BE2C (cell line): ENCODE results near the gene SH3RF1.

Experiments used
- DNase-seq: peaks from one replicate; pipeline ENCODE4 v3.0.0-alpha.2; 2020
- H3K27me3 ChIP-seq: fragments of 250-450 bp; sonication (Bioruptor Pico); 2 replicates; pipeline ENCODE4 v1.5.1; 2020; ENCODE audit warnings: mild to moderate bottlenecking
- H3K36me3 ChIP-seq: fragments of 250-450 bp; sonication (Bioruptor Pico); 2 replicates; pipeline ENCODE4 v1.5.1; 2020; ENCODE audit warnings: mild to moderate bottlenecking
- H3K4me1 ChIP-seq: fragments of 250-450 bp; sonication (Bioruptor Pico); 2 replicates; pipeline ENCODE4 v1.5.1; 2020
- H3K4me3 ChIP-seq: 2 replicates; pipeline ENCODE4 v1.5.1; 2011; ENCODE audit warnings: low read depth, low read length
- H3K9me3 ChIP-seq: fragments of 250-450 bp; sonication (Bioruptor Pico); 2 replicates; pipeline ENCODE4 v1.5.1; 2020
- CTCF ChIP-seq: IDR thresholded peaks from 2 replicates; pipeline ENCODE4 v1.5.1; 2012; ENCODE audit warnings: mild to moderate bottlenecking, low read depth, low read length

The SH3RF1 gene

GRCh38 chr4:169090484-169091215 is 180.1 kb downstream of the SH3RF1 start:
- DNase-seq: no peak
- peaks cover 9% of the 10 kb centered on the region for H3K4me1 ChIP-seq
- no peak for TF ChIP-seq CTCF
- H3K36me3 ChIP-seq: peaks cover 12% of the 10 kb centered on the region
- H3K27me3 ChIP-seq: no peaks in the 10 kb centered on the region
- H3K9me3 ChIP-seq: peaks cover 8% of the 10 kb centered on the region
- no peak overlapping the region for H3K4me3 ChIP-seq

GRCh38 chr4:169089004-169089403 is 181.8 kb downstream of the SH3RF1 start:
- H3K4me3 ChIP-seq: peak overlapping the region; percentile 21; the same call in 1 of the 2 replicates
- peak; percentile 94 for DNase-seq
- H3K4me1 ChIP-seq: peaks cover 21% of the 10 kb centered on the region
- TF ChIP-seq CTCF: peak; percentile 66
- peaks cover 8% of the 10 kb centered on the region for H3K9me3 ChIP-seq
- H3K27me3 ChIP-seq: no peaks in the 10 kb centered on the region
- H3K36me3 ChIP-seq: peaks cover 6% of the 10 kb centered on the region; the same call in 1 of the 2 replicates

GRCh38 chr4:169084954-169085353 is 185.8 kb downstream of the SH3RF1 start:
- no peak for TF ChIP-seq CTCF
- DNase-seq: peak; percentile 19
- H3K36me3 ChIP-seq: 0 out of 2 replicates have a peak, but pooled peaks cover 6% of the 10 kb centered on the region

GRCh38 chr4:169080981-169081380 is 189.8 kb downstream of the SH3RF1 start:
- H3K36me3 ChIP-seq: no peaks in the 10 kb centered on the region
- no peaks in the 10 kb centered on the region for H3K9me3 ChIP-seq
- peaks cover 29% of the 10 kb centered on the region for H3K4me1 ChIP-seq
- no peak for DNase-seq
- no peak overlapping the region for H3K4me3 ChIP-seq
- TF ChIP-seq CTCF: no peak
- H3K27me3 ChIP-seq: no peaks in the 10 kb centered on the region

More at GRCh38 chr4:169084954-169085353, 185.8 kb downstream of the SH3RF1 start:
- peaks cover 6% of the 10 kb centered on the region; the same call in 1 of the 2 replicates for H3K9me3 ChIP-seq
- no peaks in the 10 kb centered on the region for H3K27me3 ChIP-seq
- peaks cover 34% of the 10 kb centered on the region for H3K4me1 ChIP-seq
- no peak overlapping the region; the same call in 1 of the 2 replicates for H3K4me3 ChIP-seq

GRCh38 chr4:169079942-169080827 is 190.6 kb downstream of the SH3RF1 start:
- Histone ChIP-seq H3K4me1 (peaks cover 27% of the 10 kb centered on the region), H3K4me3 (peak overlapping the region; percentile 60), H3K9me3 (no peaks in the 10 kb centered on the region), H3K36me3 (no peaks in the 10 kb centered on the region), H3K27me3 (no peaks in the 10 kb centered on the region)
- peak; percentile 77 for DNase-seq
- TF ChIP-seq CTCF: no peak
